Keratinocyte (primary cell): ENCODE data around the gene NPAS3.

ENCODE experiments used
- CTCF ChIP-seq, 3 experiments: IDR thresholded peaks in 1 of 3; conservative IDR thresholded peaks in 1 of 3; optimal IDR thresholded peaks in 1 of 3; 2 replicates in 2 of 3; 3 replicates in 1 of 3; pipeline versions ENCODE3 to v1.5.1; 2011; ENCODE audit warnings: low read length in 3 of 3, mild to moderate bottlenecking in 3 of 3, moderate library complexity in 2 of 3, control low read depth in 1 of 3, inconsistent platforms in 1 of 3; ENCODE audit not compliant: insufficient read depth in 2 of 3; ENCODE audit errors: extremely low read depth in 1 of 3
- EZH2 ChIP-seq: IDR thresholded peaks from one replicate; pipeline ENCODE4 v1.6.1; 2012; ENCODE audit warnings: inconsistent platforms, mild to moderate bottlenecking, low read length, moderate library complexity

DNA sequence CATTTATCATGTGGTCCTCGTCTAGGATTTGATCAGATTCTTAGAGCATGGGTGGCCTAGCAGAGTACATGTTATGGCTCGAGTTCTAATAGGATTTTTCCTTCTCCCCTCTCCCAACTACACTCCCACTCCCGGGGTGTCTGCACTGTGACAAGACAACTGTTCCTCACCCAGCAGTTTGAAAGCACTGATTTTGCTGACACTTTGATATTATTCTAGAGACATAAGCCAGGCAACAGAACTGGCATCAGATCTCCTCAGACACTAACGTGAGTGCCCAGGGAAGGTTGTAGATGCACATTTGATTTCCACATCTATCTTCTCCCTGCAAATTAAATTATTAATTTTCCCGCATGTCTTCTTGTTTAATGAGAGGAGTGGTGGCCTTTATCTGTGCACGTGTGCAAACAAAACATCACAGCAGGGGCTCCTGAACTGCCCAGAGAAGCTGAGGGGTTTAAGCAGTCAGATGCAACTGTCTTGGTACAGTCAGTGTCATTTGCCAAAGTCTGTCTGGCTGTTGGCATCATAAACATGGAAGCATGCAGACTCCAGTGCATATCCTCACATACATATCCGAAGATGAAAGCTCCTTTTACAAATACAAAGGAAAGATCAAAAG lies 491.8 kb downstream of the NPAS3 start:
- no peak for TF ChIP-seq CTCF (optimal IDR thresholded peaks at IDR 0.05 in 1 of 3, IDR thresholded peaks at IDR 0.05 in 1 of 3, conservative IDR thresholded peaks at IDR 0.05 in 1 of 3; ENCODE audit: extremely low read depth in 1 of 3, insufficient read depth in 2 of 3, low read length in 3 of 3)
- no peak for TF ChIP-seq EZH2
